MM.1S (cell line): ENCODE data around the gene GPATCH3.
"Not testable (repeated sequence)": the region's sequence is repeated elsewhere in the genome, so short reads cannot be mapped to it uniquely, and the experiment has no call there.

Experiments used
- DNase-seq: peaks from one replicate; pipeline ENCODE4 v3.0.0-alpha.2; 2015
- H2AFZ ChIP-seq: fragments of 300-600 bp; sonication (generic); 2 replicates; pipeline ENCODE4 v1.6.0; 2016; ENCODE audit warnings: antibody characterized with exemption, low read length
- H3F3A ChIP-seq: fragments of 300-600 bp; sonication (generic); 2 replicates; pipeline ENCODE4 v1.6.1; 2016; ENCODE audit warnings: mild to moderate bottlenecking, antibody characterized with exemption, low read length, moderate library complexity, mixed read lengths; ENCODE audit not compliant: insufficient read depth
- H3K27ac ChIP-seq: fragments of 300-600 bp; sonication (generic); 2 replicates; pipeline ENCODE4 v1.5.1; 2016; ENCODE audit warnings: mild to moderate bottlenecking, low read length
- H3K27me3 ChIP-seq: fragments of 300-600 bp; sonication (generic); replicated peaks from 2 replicates; pipeline ENCODE4 v1.6.0; 2016; ENCODE audit warnings: low read length; ENCODE audit not compliant: insufficient read depth
- H3K36me3 ChIP-seq: fragments of 300-600 bp; sonication (generic); replicated peaks from 2 replicates; pipeline ENCODE4 v1.6.1; 2016; ENCODE audit warnings: mild to moderate bottlenecking, low read length, mixed read lengths; ENCODE audit not compliant: insufficient read depth
- H3K4me1 ChIP-seq: fragments of 300-600 bp; sonication (generic); 2 replicates; pipeline ENCODE4 v1.6.1; 2016; ENCODE audit warnings: low read length, mixed read lengths
- H3K4me2 ChIP-seq: fragments of 300-600 bp; sonication (generic); 2 replicates; pipeline ENCODE4 v1.6.0; 2016; ENCODE audit warnings: low read depth, low read length
- H3K4me3 ChIP-seq: fragments of 300-600 bp; sonication (generic); 2 replicates; pipeline ENCODE4 v1.5.1; 2016; ENCODE audit warnings: low read length, mixed read lengths
- H3K79me2 ChIP-seq: fragments of 300-600 bp; sonication (generic); 2 replicates; pipeline ENCODE4 v1.6.1; 2016; ENCODE audit warnings: mixed run types, low read length, mixed read lengths
- H3K9ac ChIP-seq: fragments of 300-600 bp; sonication (generic); 2 replicates; pipeline ENCODE4 v1.6.1; 2016; ENCODE audit warnings: low read length, mixed read lengths
- H3K9me2 ChIP-seq: fragments of 300-600 bp; sonication (generic); replicated peaks from 2 replicates; pipeline ENCODE4 v1.6.1; 2016; ENCODE audit warnings: mild to moderate bottlenecking, low read length, mixed read lengths; ENCODE audit not compliant: insufficient read depth
- H3K9me3 ChIP-seq: fragments of 300-600 bp; sonication (generic); replicated peaks from 2 replicates; pipeline ENCODE4 v1.6.1; 2016; ENCODE audit warnings: mild to moderate bottlenecking, low read length, mixed read lengths; ENCODE audit not compliant: insufficient read depth
- H4K20me1 ChIP-seq: fragments of 300-600 bp; sonication (generic); 2 replicates; pipeline ENCODE4 v1.6.1; 2016; ENCODE audit warnings: mild to moderate bottlenecking, low read length, moderate library complexity, mixed read lengths; ENCODE audit not compliant: insufficient read depth
- CTCF ChIP-seq: fragments of 300-600 bp; sonication (generic); IDR thresholded peaks from 2 replicates; pipeline ENCODE4 v1.5.1; 2016; ENCODE audit warnings: antibody characterized with exemption, low read length, mixed read lengths
- EZH2 ChIP-seq: fragments of 300-600 bp; sonication (generic); optimal IDR thresholded peaks from 2 replicates; pipeline ENCODE3; 2017; ENCODE audit warnings: low read depth, mild to moderate bottlenecking, antibody characterized with exemption, low read length, mixed read lengths
- EZH2phosphoT487 ChIP-seq: fragments of 300-600 bp; sonication (generic); IDR thresholded peaks from 2 replicates; pipeline ENCODE4 v1.6.1; 2018; ENCODE audit warnings: antibody characterized with exemption, low read length

Gene GPATCH3, protein sequence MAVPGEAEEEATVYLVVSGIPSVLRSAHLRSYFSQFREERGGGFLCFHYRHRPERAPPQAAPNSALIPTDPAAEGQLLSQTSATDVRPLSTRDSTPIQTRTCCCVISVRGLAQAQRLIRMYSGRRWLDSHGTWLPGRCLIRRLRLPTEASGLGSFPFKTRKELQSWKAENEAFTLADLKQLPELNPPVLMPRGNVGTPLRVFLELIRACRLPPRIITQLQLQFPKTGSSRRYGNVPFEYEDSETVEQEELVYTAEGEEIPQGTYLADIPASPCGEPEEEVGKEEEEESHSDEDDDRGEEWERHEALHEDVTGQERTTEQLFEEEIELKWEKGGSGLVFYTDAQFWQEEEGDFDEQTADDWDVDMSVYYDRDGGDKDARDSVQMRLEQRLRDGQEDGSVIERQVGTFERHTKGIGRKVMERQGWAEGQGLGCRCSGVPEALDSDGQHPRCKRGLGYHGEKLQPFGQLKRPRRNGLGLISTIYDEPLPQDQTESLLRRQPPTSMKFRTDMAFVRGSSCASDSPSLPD

GRCh38 chr1:26900001-26900814 is at the start of gene GPATCH3:
Gene GPATCH3 (minus strand): TSS chr1:26900467. CDS start chr1:26900442, 25 bp downstream.
- no peaks in the 10 kb centered on the region for H3K9me2 ChIP-seq
- H4K20me1 ChIP-seq = no peaks in the 10 kb centered on the region
- peaks cover 36% of the 10 kb centered on the region for H3K79me2 ChIP-seq
- H3F3A ChIP-seq = peaks cover 4% of the 10 kb centered on the region; the same call in 1 of the 2 replicates
- peak within 1 kb of the TSS; percentile 87 for H3K4me3 ChIP-seq
- peak within 1 kb of the TSS; percentile 75 for H3K4me2 ChIP-seq
- DNase-seq = peak; percentile 91
- H3K36me3 ChIP-seq = no peaks in the 10 kb centered on the region; the same call in 1 of the 2 replicates
- H3K27me3 ChIP-seq = no peaks in the 10 kb centered on the region
- TF ChIP-seq EZH2phosphoT487 (no peak), EZH2 (no peak), CTCF (no peak)
- H3K9me3 ChIP-seq = no peaks in the 10 kb centered on the region
- H2AFZ ChIP-seq = peak within 1 kb of the TSS; percentile 85
- peaks cover 8% of the 10 kb centered on the region for H3K4me1 ChIP-seq
- peak within 1 kb of the TSS; percentile 68 for H3K27ac ChIP-seq
- H3K9ac ChIP-seq = peak within 1 kb of the TSS; percentile 88

- TF ChIP-seq EZH2phosphoT487 (no peak), EZH2 (no peak), CTCF (no peak)
- H3K9me2 ChIP-seq = no peaks in the 10 kb centered on the region
- no peaks in the 10 kb centered on the region for H4K20me1 ChIP-seq
- no peak overlapping the region for H3K4me2 ChIP-seq
- no peaks in the 10 kb centered on the region for H3K4me1 ChIP-seq
- no peak overlapping the region for H2AFZ ChIP-seq
- no peaks in the 10 kb centered on the region for H3K9me3 ChIP-seq
- no peaks in the 10 kb centered on the region for H3K36me3 ChIP-seq
- H3F3A ChIP-seq = 0 out of 2 replicates have a peak, but pooled peaks cover 2% of the 10 kb centered on the region
- no peak overlapping the region for H3K9ac ChIP-seq
- H3K79me2 ChIP-seq = no peaks in the 10 kb centered on the region
- H3K27me3 ChIP-seq = no peaks in the 10 kb centered on the region
- DNase-seq = no peak
- no peak overlapping the region for H3K4me3 ChIP-seq
- no peak overlapping the region for H3K27ac ChIP-seq
Measured at GRCh38 chr1:26949926-26950319, 49.7 kb upstream of the GPATCH3 start.

DNA sequence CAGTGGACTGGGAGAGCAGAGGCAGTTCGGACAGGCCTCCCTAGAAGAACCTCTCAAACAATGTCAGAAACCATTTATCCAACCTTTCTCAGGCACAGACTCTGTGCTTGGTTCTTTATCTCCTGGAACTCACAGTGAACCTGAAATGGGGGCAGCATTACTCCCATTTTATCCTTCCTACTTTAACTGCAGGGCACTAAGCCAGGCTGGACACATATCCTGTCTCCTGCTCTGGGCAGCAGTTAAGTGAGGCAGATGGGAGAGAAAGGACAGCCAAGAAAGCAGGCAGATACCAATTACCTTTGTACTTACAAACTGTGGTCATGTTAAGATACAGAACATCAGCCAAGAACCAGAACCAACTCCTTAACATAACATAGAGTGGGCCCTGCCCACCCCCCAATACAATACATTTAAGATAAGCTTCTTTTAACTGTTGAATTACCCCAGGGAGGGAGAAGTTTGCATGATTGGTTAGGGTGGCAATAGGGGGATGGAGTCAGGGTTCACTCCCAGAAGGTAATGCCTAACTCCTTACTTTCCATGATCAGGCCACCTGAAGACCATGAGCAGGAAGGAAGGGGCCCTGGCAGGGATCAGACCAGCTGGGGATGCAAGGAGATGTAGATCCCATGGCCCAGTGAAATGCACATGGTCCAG is 49.1 kb upstream of the GPATCH3 start:
- Histone ChIP-seq H2AFZ (no peak overlapping the region), H3K4me3 (no peak overlapping the region), H3K9me2 (no peaks in the 10 kb centered on the region), H3K27me3 (no peaks in the 10 kb centered on the region), H3F3A (0 out of 2 replicates have a peak, but pooled peaks cover 2% of the 10 kb centered on the region), H3K79me2 (no peaks in the 10 kb centered on the region), H3K27ac (no peak overlapping the region), H3K4me1 (no peaks in the 10 kb centered on the region), H4K20me1 (no peaks in the 10 kb centered on the region), H3K9me3 (no peaks in the 10 kb centered on the region), H3K9ac (no peak overlapping the region), H3K36me3 (no peaks in the 10 kb centered on the region), H3K4me2 (no peak overlapping the region)
- no peak for TF ChIP-seq EZH2
- no peak for TF ChIP-seq CTCF
- TF ChIP-seq EZH2phosphoT487 = no peak
- DNase-seq = no peak

DNA sequence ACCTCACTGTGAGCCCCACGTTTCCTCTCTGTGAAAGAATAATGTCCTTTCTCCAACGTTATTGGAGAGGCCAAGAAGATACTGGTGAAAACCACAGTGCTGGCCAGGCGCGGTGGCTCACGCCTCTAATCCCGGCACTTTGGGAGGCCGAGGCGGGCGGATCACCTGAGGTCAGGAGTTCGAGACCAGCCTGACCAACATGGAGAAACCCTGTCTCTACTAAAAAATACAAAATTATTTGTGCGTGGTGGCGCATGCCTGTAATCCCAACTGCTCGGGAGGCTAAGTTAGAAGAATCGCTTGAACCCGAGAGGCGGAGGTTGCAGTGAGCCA is 48.4 kb upstream of the GPATCH3 start:
- not testable (repeated sequence) for H3K4me1 ChIP-seq, H3K36me3 ChIP-seq, H2AFZ ChIP-seq, H3K4me2 ChIP-seq, H3F3A ChIP-seq, H3K27ac ChIP-seq, H4K20me1 ChIP-seq, H3K9ac ChIP-seq, H3K9me3 ChIP-seq, H3K27me3 ChIP-seq, H3K9me2 ChIP-seq, H3K79me2 ChIP-seq, DNase-seq, H3K4me3 ChIP-seq
